ENCODE results near the gene HPF1.

HPF1 gene

DNA sequence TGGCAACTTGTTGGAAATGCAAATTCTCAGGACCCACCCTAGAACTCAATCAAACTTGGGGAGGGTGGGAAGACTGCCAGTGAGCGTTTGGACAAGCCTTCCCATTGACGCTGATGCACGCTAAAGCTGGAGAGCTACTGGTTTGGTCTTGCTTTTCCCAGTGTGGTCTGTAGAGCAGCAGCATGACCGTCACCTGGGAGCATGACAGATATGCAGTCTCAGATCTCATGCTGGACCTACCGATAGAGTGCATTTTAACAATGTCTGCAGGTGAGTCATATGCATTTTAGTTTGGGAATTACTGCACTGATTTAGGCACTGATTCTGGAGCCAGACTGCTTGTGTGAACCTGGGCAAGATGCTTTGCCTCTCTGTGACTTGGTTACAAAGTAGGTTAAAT, 27.2 kb downstream of the HPF1 start:
- no peak for DNase-seq

DNA sequence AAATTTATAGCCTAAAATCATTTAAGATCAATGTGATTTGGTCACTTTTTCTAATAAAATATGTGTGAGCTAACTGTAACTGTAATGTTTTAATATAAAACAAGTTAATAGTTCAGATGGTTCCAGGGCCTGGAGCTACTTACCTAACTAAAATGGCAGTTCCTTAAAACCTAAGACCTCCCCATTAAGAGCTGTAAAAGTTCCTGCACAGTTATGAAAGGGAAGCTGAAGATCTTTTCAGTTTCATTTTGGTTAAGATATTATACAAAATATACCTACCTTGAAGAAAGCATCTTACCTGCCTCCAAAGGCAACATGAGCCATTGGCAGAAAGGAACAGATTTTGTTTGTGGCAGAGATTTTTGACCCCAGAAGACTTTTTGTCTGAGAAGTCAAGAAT, 30.1 kb downstream of the HPF1 start:
- DNase-seq, result no peak

DNA sequence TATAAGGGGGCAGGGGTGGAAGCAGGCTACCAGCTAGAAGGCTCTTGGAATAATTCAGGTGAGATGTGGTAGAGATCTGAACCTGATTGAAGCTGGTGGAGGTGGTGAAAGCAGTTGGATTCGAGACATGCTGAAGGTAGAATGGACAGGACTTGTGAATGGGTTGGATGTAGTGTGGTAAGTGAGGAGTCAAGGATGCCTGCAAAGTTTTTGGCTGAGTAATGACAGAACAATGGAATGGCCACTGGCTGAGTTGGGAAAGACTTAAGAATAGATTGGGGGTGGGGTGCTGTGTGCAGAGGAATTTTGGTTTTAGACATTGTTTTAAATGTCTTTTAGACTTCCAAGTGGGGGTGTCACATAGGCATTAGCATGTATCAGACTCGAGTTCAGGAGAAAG, 33.5 kb downstream of the HPF1 start:
- DNase-seq, result no peak

DNA sequence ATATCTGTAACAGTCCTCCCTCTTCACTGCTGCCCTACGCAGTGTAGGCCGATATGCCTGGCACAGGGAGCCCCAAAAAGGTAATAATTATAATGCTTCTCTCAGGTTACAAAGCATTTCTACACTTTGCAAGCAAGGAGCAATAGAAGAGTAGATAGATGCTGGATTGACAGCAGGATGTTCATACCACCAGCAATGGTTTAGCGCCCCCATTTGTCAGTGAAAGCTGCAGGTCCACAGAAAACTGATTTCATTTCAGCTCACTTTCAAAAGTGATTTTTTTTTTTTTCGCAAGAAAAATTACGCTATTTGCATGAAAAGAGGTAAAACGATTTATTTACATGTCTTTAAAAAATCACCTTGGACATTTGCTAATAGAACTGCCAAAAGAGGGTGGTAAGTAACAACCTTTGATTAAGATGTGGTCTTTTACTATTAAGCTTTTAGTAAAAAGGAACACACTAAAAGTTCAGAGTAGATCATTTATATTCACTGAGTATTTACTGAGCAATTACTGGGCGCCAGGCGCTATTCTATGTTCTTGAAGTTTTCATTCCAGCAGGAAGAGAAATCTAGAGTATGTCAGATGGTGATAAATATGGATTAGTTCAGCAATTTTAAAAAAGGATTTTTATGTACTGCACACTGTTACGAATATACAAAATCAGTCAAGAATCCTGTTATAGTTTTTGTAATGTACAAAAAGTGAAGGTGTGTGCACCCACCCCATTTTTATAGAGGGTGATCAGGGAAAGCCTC, 34.4 kb downstream of the HPF1 start:
- DNase-seq, result no peak

DNA sequence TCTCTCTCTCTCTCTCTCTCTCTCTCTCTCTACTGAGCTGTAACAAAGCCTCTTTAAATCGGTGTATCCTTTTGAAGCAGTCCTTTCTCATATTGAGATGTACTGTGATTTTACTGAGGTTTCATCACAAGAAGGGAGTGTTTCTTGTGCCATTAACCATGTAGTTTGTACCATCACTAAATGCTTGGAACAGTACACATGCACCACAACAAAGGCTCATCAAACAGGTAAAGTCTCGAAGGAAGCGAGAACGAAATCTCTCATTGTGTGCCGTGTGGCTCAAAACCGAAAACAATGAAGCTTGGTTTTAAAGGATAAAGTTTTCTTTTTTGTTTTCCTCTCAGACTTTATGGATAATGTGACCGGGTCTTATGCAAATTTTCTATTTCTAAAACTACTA, 37.2 kb downstream of the HPF1 start:
- no peak for DNase-seq

DNA sequence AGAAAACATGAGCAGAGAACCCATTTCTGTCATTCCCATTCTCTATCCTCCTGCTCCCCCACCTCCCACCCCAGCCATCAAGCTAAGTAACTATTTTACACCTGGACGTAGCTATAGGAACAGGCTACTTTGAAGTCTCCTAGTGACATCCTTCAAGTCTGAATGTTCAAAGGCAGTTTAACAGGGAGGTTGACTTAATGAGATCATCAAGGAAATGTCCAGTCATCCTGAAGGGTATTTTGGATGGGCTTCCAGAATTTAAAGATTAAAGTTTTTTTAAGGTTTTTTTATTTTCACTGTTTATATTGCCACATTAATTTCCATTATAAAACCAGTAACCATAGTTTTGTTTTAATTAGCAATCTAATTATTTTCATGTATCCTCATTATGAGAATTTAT, 41.1 kb downstream of the HPF1 start:
- no peak for DNase-seq

DNA sequence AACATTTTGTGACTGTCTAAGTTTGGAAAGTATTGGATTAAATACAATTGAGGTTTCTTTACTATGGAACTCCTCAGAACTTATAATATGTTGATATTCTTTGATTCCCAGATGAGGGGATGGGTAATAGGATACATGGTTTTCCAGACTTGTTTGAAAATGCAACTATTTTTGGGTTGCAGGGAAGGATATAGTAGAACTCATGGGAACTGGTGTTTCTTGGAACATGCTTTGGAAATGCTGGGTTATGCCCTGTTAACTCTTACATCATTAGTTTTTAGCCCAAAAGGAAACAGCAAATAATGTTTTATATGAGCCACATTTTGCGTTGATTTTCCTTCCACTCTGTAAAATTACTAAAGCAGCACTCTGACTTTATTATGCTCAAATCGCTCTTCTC, 41.9 kb downstream of the HPF1 start:
- no peak for DNase-seq

DNA sequence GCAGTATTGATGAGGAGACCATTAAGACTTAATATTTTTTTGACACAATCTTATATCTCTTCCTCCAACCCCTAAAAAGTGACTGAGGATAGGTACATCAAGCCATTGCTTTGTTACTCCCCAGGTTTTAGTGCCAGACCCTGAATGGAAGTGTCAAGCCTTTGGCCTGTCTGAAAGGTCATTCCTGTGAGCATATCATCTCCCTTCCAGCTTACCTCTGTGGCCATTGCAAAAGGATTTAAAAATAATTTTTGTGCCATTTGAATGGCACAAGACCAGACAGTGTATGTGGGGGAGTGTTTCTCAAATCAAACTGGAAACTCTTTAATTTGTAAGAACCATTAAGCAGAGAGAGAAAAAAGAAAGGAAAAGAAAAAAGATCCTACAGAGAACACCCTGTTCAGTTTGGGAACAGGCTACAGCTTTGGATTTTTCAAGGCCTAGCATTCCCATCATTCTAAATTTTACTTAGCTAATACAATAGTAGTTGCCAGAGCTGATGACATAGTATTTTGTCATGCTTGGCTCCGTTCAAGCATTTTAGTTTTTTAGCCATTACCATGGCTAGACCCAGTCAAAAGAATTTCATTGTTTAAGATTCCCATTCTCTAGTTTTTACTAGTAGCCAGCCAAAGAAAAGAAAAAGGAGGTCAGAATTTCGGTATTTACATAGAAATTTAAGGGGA, 49.6 kb downstream of the HPF1 start:
- no peak for DNase-seq

DNA sequence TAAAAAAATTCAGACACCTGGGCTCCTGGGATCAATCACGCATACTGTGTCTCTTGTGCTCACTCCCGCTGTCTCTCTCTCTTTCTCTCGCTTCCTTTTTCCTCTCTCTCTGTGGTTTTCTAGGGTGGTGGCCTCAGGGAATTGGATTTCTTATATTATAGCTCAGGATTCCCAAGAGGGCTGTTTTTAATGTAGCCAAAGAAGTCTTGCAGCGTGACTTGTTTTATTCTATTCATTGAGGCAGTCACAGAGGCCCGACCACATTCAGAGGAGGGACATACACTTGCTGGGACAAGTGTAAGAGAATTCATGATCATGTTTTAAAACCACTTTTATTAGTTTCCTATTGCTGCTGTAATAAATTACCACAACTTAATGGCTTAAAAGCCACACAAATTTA, 59.4 kb downstream of the HPF1 start:
- DNase-seq, result no peak

DNA sequence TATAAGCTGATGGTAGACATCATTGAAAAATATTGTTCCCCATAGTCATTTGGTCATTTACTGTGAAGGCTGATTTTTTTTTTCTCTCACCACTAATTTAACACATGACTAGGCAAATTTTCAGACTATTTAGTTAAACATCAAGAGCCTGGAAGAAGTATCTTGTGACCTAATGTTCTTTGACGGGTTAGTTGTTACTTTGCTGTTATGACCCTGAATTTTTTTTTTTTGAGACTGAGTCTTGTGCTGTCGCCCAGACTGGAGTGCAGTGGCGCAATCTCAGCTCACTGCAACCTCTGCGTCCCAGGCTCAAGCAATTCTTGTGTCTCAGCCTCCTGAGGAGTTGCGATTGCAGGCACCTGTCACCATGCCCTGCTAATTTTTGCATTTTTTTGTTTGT, 67.0 kb downstream of the HPF1 start:
- DNase-seq, result no peak

DNA sequence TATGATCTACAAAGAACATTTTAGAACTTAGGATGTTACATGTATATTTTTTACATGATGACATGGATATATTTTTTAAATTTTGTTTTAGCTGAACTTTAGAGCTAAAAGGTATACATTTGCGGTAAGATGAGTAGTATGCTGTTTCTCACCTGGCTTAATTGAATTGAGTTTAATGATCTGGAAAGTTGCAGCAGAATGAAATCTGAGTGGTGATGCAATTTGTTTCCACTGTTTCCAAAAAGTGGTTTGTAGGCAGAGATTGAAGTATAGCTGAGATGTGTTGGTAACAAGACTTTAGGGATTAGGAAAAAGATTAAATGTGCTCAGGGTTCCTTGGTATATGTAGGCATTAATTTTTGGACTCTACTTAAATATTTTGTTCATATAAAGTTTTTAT, 68.1 kb downstream of the HPF1 start:
- no peak for DNase-seq

DNA sequence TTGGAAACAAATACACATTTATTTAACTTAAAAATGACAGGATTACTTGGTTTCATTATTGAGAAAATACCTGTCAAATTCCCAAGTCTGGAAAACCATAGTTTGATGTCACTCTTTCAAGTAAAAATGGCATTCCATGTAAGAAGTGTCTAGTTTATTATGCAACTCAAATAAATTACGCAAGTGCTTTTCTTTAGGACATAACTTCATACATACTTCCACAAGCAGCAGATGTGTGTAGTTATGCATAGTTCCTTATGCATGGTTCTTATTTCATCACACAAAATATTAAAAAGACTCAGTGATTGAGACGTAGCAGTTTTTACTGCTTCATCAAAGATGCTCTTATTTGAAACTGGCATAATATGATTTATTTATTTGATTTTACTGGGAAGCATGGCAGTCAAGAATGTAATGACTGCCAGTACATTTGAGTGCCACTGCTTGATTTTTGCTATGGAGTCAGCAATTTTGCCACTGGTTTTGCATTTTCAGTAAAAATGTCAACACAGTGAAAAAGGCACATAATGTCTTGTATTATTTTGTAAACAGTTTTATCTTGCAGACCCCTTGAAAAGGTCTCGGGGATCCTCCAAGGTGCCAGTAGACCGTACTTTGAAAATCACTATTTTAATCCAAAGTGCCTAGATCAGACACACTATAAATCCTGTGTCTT, 75.2 kb downstream of the HPF1 start:
- DNase-seq, result no peak
